GM23248 (cell line): ENCODE measurements around the gene SORT1.

ENCODE experiments used
- EZH2 ChIP-seq: fragments of 200-600 bp; sonication (generic); IDR thresholded peaks from 2 replicates; pipeline ENCODE4 v1.6.1; 2018; ENCODE audit warnings: antibody characterized with exemption, mild to moderate bottlenecking; ENCODE audit not compliant: insufficient read depth, poor library complexity, severe bottlenecking
- EZH2phosphoT487 ChIP-seq: fragments of 200-600 bp; sonication (generic); IDR thresholded peaks from 2 replicates; pipeline ENCODE4 v1.6.1; 2018; ENCODE audit warnings: antibody characterized with exemption, moderate library complexity, mild to moderate bottlenecking, low read depth; ENCODE audit not compliant: insufficient read depth

DNA sequence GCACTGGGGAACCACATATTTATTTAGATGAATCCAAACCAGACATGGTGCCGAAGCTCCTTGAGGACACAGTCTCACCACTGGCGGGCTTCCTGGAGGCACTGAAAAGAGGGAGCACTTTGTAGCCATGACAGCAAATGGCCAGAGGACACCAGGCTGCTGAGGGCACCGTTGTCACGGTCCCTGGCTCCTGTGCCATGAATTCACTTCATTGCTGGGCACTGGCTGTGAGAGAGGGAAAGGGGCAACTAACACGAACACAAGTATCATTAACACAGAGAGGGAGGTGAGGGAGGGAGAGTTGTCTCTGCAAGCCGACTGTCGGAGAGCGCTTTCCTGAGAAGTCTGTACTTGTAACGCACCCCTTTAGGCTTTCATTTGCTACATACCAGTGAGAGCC, 105.4 kb downstream of the SORT1 start:
- TF ChIP-seq EZH2, result no peak
- no peak for TF ChIP-seq EZH2phosphoT487
